ENCODE results near the gene HSD17B1.
"Not testable (repeated sequence)": the region's sequence is repeated elsewhere in the genome, so short reads cannot be mapped to it uniquely, and the experiment has no call there.

HSD17B1 gene

GRCh38 chr17:42525221-42525620 lies 27.5 kb upstream of the HSD17B1 start:
- peak; percentile 56 for DNase-seq (ENCODE audit: low read depth, low spot score)

- DNase-seq (ENCODE audit: low read depth, low spot score), result peak; percentile 50
Observed at GRCh38 chr17:42526031-42526444, 26.7 kb upstream of the HSD17B1 start.

GRCh38 chr17:42527932-42528331 lies 24.8 kb upstream of the HSD17B1 start:
- no peak for DNase-seq (ENCODE audit: low read depth, low spot score)

GRCh38 chr17:42529061-42529460 lies 23.7 kb upstream of the HSD17B1 start:
- no peak for DNase-seq (ENCODE audit: low read depth, low spot score)

- no peak for DNase-seq (ENCODE audit: low read depth, low spot score)
Observed at GRCh38 chr17:42530952-42531454, 21.7 kb upstream of the HSD17B1 start.

- peak; percentile 78 for DNase-seq (ENCODE audit: low read depth, low spot score)
Observed at GRCh38 chr17:42531455-42532354, 21.0 kb upstream of the HSD17B1 start.

GRCh38 chr17:42535155-42536047 lies 17.3 kb upstream of the HSD17B1 start:
- DNase-seq (ENCODE audit: low read depth, low spot score), result no peak

- peak; percentile 95 for DNase-seq (ENCODE audit: low read depth, low spot score)
Observed at GRCh38 chr17:42536048-42536371, 16.7 kb upstream of the HSD17B1 start, which contains the start of gene NAGLU. TSS of gene NAGLU (plus strand) at chr17:42536241. CDS start at chr17:42536273, 32 bp downstream.

- DNase-seq (ENCODE audit: low read depth, low spot score), result peak; percentile 87
Observed at GRCh38 chr17:42536372-42537155, 16.2 kb upstream of the HSD17B1 start.

GRCh38 chr17:42537156-42537805 lies 15.4 kb upstream of the HSD17B1 start:
- no peak for DNase-seq (ENCODE audit: low read depth, low spot score)

GRCh38 chr17:42537826-42538451 lies 14.8 kb upstream of the HSD17B1 start:
- no peak for DNase-seq (ENCODE audit: low read depth, low spot score)

- DNase-seq (ENCODE audit: low read depth, low spot score), result no peak
Observed at GRCh38 chr17:42538482-42538881, 14.2 kb upstream of the HSD17B1 start.

- DNase-seq (ENCODE audit: low read depth, low spot score), result not testable (repeated sequence)
Observed at GRCh38 chr17:42540558-42540957, 12.2 kb upstream of the HSD17B1 start.

- no peak for DNase-seq (ENCODE audit: low read depth, low spot score)
Observed at GRCh38 chr17:42541041-42541833, 11.5 kb upstream of the HSD17B1 start.

GRCh38 chr17:42543190-42544079 lies 9.3 kb upstream of the HSD17B1 start:
- DNase-seq (ENCODE audit: low read depth, low spot score), result no peak

GRCh38 chr17:42544874-42545283 lies 7.8 kb upstream of the HSD17B1 start:
- no peak for DNase-seq (ENCODE audit: low read depth, low spot score)

- not testable (repeated sequence) for DNase-seq (ENCODE audit: low read depth, low spot score)
Observed at GRCh38 chr17:42545755-42546505, 6.8 kb upstream of the HSD17B1 start.

GRCh38 chr17:42547001-42547461 lies 5.7 kb upstream of the HSD17B1 start:
- no peak for DNase-seq (ENCODE audit: low read depth, low spot score)
